Chondrocyte (in vitro differentiated cells): ENCODE data around the gene CD160. TPM values are rescaled to one million over a fixed set of nuclear protein-coding genes. Genes with fewer than 3 reads are reported as not detected.

Experiments
- DNase-seq: peaks from one replicate; pipeline ENCODE4 v3.0.0; 2021; ENCODE audit warnings: mixed read lengths, low spot score
- H3K27ac Mint-ChIP-seq: one replicate; pipeline ENCODE4 v1.8.0; 2021; ENCODE audit warnings: mild to moderate bottlenecking, moderate library complexity, mixed read lengths; ENCODE audit not compliant: unreplicated experiment
- H3K27me3 Mint-ChIP-seq: 2 replicates; pipeline ENCODE4 v1.8.0; 2021; ENCODE audit warnings: low read depth, mixed read lengths
- H3K36me3 Mint-ChIP-seq: 2 replicates; pipeline ENCODE4 v1.8.0; 2021; ENCODE audit warnings: low read depth, mixed read lengths
- H3K4me1 Mint-ChIP-seq: 2 replicates; pipeline ENCODE4 v1.8.0; 2021; ENCODE audit warnings: low read depth, mild to moderate bottlenecking, mixed read lengths
- H3K4me3 Mint-ChIP-seq: one replicate; pipeline ENCODE4 v1.8.0; 2021; ENCODE audit warnings: mild to moderate bottlenecking, moderate library complexity, mixed read lengths; ENCODE audit not compliant: unreplicated experiment
- H3K9me3 Mint-ChIP-seq: 2 replicates; pipeline ENCODE4 v1.8.0; 2021; ENCODE audit warnings: low read depth, mixed read lengths
- total RNA-seq: library from RNA; stranded (reverse); gene quantifications from 3 replicates; pipeline ENCODE4 v1.2.1, GENCODE V29; 2021
- TF ChIP-seq, protein P1 (sequence below): fragments of 200-600 bp; sonication (generic); IDR thresholded peaks from 2 replicates; pipeline ENCODE4 v1.5.0; 2021; ENCODE audit warnings: antibody characterized with exemption, mild to moderate bottlenecking, moderate library complexity

The CD160 gene
- total RNA-seq, 1 donor from 2014 or later: not detected

DNA sequence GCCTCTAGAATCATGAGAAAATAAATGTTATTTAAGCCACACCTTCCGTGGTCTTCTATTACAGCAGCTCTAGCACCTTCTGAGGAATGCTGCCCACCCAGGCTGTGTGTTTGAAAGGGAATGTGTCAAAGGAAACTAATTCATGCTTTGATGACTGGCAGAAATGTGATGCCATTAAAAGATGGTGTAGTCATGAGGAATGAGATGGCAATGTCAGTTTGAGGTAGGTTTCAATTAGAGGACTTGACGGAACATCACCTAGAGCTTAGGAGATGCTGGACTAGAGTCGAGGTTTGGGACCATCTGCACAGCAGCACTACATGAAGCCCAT, 22.7 kb upstream of the CD160 start:
- Mint-ChIP-seq H3K4me3 (no peak overlapping the region), H3K27ac (no peak overlapping the region), H3K27me3 (no peaks in the 10 kb centered on the region), H3K9me3 (no peaks in the 10 kb centered on the region), H3K4me1 (peaks cover 4% of the 10 kb centered on the region), H3K36me3 (peaks cover 1% of the 10 kb centered on the region)
- no peak for DNase-seq
- TF ChIP-seq, protein P1, sequence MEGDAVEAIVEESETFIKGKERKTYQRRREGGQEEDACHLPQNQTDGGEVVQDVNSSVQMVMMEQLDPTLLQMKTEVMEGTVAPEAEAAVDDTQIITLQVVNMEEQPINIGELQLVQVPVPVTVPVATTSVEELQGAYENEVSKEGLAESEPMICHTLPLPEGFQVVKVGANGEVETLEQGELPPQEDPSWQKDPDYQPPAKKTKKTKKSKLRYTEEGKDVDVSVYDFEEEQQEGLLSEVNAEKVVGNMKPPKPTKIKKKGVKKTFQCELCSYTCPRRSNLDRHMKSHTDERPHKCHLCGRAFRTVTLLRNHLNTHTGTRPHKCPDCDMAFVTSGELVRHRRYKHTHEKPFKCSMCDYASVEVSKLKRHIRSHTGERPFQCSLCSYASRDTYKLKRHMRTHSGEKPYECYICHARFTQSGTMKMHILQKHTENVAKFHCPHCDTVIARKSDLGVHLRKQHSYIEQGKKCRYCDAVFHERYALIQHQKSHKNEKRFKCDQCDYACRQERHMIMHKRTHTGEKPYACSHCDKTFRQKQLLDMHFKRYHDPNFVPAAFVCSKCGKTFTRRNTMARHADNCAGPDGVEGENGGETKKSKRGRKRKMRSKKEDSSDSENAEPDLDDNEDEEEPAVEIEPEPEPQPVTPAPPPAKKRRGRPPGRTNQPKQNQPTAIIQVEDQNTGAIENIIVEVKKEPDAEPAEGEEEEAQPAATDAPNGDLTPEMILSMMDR: no peak

DNA sequence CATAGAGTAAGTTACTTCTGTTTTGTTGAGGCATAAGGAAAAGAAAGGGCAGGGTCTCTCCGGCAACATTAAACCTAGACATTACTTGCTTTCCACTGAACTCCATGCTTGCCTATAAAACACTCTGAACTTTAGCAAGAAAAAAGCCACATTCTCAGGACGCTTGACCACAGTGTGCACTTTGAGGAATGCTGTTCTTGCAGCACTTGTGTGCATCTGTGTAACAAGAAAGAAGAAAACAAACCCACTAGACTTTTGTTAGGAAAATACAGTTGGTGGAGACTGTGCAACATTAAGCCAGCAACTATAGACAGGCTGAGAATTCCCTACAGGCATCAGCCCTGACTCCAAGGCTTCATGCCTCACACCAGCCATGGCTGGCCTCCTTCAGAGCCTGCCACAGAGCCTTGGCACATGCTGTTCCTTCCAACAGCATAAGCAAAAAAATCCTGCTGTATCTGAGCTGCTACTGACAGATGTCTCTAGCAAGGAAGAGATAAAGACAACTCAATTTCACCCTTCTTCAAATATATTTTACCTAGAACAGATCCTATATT, 17.9 kb upstream of the CD160 start:
- Mint-ChIP-seq H3K36me3 (peaks cover 1% of the 10 kb centered on the region), H3K27me3 (no peaks in the 10 kb centered on the region), H3K4me3 (no peak overlapping the region), H3K4me1 (peaks cover 9% of the 10 kb centered on the region), H3K27ac (no peak overlapping the region), H3K9me3 (no peaks in the 10 kb centered on the region)
- DNase-seq: no peak
- TF ChIP-seq, protein P1: no peak

DNA sequence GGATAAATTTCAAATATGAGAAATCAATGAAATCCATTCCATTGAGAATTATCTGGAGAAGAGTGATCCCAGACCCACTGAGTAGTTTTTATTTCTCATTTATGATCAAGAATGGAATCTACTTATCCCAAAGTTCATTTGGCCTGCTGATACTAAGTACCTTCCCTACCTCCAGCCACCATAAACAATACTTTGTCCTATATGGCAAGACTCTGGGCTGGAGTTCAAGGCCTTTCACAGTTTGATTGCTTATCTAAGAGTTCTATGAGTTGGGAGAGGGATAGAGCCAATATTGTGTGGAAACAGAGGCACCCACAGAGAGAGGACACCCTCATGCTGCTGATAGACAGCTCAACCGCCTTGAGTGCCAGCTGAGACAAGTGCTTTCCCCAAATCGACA, 17.2 kb upstream of the CD160 start:
- H3K9me3 Mint-ChIP-seq: no peaks in the 10 kb centered on the region
- peaks cover 14% of the 10 kb centered on the region for H3K4me1 Mint-ChIP-seq
- H3K4me3 Mint-ChIP-seq: no peak overlapping the region
- TF ChIP-seq, protein P1: no peak
- DNase-seq: no peak
- peaks cover 1% of the 10 kb centered on the region for H3K36me3 Mint-ChIP-seq
- no peaks in the 10 kb centered on the region for H3K27me3 Mint-ChIP-seq
- H3K27ac Mint-ChIP-seq: no peak overlapping the region

DNA sequence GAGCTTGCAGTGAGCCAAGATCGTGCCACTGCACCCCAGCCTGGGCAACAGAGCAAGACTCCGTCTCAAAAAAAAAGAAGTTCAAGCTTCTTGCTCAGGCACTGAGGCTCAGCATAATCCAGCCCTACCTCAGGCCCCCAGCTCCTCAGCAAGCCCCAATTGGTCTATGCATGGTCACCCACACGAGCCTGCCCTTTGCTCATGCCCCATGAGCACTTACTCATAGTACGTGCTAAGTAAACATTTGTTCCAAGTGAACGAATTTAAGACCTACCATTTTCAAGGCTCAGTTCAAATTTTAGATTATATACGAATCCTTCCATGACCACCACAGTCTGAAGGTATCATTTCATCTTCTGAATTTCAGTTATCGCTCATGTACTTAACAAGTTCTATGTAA, 16.5 kb upstream of the CD160 start:
- Mint-ChIP-seq H3K36me3 (no peaks in the 10 kb centered on the region), H3K27ac (no peak overlapping the region), H3K4me3 (no peak overlapping the region), H3K4me1 (peaks cover 14% of the 10 kb centered on the region), H3K27me3 (no peaks in the 10 kb centered on the region), H3K9me3 (no peaks in the 10 kb centered on the region)
- DNase-seq: no peak
- TF ChIP-seq, protein P1: no peak

DNA sequence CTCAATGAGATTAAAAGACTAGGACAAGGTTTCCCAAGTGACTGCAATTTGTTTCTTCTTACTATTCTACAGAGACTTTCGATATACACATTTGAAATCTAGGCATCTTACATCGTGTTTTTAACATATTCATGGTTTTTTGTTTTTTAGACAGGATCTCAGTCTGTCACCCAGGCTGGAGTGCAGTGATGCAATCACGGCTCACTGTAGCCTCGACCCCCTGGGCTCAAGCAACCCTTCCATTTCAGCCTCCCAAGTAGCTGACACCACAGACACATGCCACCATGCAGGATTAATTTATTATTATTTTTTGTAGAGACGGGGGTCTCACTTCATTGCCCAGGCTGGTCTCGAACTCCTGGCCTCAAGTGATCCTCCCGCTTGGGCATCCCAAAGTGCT, 13.7 kb upstream of the CD160 start:
- peaks cover 2% of the 10 kb centered on the region for H3K36me3 Mint-ChIP-seq

More for the DNA sequence above, 13.7 kb upstream of the CD160 start:
- H3K9me3 Mint-ChIP-seq: peaks cover 3% of the 10 kb centered on the region
- no peaks in the 10 kb centered on the region for H3K27me3 Mint-ChIP-seq
- no peak for DNase-seq
- no peak overlapping the region for H3K27ac Mint-ChIP-seq
- H3K4me1 Mint-ChIP-seq: peaks cover 14% of the 10 kb centered on the region
- TF ChIP-seq, protein P1: no peak
- no peak overlapping the region for H3K4me3 Mint-ChIP-seq
